LoVo (cell line): ENCODE data around the gene TSPAN31.
"Not testable (repeated sequence)": the region's sequence is repeated elsewhere in the genome, so short reads cannot be mapped to it uniquely, and the experiment has no call there.

Experiments used
- DNase-seq: peaks from one replicate; pipeline ENCODE4 v3.0.0-alpha.2; 2016; ENCODE audit warnings: low spot score

Gene TSPAN31, protein sequence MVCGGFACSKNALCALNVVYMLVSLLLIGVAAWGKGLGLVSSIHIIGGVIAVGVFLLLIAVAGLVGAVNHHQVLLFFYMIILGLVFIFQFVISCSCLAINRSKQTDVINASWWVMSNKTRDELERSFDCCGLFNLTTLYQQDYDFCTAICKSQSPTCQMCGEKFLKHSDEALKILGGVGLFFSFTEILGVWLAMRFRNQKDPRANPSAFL

GRCh38 chr12:57744777-57745484 lies at the start of gene TSPAN31:
Gene TSPAN31, plus strand, starts transcription at chr12:57745039. Its CDS starts 116 bp downstream, at chr12:57745155.
- DNase-seq, result peak; percentile 100

DNA sequence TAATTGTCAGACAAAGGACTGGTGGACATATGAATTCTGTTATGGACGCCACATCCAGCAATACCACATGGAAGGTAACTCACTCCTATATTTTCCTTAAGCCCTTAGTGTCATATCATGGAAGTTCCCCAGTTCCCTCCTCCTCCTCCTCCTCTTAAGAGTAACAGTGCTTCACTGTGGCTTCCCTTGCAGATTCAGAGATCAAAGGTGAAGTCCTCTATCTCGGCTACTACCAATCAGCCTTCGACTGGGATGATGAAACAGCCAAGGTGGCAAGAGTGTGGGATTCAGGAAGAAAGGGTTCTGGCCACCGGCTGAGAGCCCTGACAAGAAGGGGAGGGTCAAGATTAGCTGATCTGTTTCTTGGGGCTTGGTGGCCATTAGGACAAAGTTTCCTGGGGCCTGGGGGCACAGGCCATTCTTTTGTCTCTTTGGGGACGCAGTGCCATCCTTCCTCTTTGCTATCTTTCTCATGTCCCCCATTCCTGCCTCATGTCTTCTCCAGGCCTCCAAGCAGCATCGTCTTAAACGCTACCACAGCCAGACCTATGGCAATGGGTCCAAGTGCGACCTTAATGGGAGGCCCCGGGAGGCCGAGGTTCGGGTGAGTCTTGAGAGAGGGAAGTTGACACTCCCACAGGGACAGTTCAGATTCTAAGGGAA lies 48.9 kb upstream of the TSPAN31 start:
- no peak for DNase-seq

DNA sequence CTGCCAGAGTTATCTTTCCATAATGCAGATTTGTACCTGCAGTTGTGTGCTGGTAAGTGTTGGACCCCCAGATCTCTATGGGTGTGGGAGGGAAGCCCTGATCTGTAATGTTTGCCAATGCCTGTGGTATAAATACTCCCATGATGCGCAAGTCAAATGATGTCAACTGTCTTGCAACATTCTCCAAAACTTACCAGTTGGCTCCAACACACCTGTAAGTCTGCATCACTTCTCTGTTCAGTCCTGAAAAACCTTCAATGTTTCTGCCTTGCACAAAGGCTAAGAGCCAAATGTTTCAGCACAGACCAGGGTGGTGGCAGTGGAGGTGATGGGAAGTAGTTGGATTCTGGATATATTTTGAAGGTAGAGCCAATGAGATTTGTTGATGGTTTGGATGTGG lies 47.8 kb upstream of the TSPAN31 start:
- no peak for DNase-seq

DNA sequence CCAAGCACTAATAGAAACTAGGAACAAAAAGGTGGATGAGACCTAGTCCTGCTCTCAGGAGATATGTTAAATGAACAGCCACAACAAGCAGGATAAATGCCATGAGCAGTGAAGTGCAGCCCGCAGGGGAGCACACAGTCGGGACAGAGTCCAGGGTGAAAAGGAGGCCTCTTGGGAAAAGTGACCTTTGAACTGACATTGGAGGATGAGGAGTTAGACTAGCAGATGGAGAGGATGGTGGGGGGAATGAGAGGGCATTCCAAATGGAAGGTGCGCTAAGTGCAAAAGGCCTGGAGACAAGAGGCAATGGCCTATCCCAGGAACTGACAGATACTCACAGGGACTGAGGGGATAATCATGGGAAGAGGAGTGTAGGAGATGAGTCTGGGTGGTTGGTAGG lies 46.4 kb upstream of the TSPAN31 start:
- DNase-seq, result no peak

DNA sequence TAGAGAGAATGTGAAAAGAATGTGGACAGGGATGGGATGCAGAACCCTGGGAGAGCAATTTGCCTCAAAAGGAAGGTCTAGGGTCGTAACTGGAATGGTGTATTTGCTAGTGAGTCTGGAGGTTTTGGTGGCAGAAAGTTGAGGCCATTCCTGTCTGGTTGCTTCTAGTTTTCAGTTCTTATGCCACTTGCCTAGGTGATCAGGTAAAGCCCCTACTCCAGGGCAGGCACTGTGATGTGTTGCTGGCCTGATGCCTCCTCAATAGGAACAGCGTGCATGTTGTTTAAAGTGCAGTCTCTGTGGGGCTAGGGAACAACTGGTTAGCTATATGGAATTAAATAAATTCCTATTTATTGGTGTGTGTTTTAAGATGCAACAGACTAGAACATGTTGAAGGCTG lies 44.5 kb upstream of the TSPAN31 start:
- DNase-seq, result no peak

DNA sequence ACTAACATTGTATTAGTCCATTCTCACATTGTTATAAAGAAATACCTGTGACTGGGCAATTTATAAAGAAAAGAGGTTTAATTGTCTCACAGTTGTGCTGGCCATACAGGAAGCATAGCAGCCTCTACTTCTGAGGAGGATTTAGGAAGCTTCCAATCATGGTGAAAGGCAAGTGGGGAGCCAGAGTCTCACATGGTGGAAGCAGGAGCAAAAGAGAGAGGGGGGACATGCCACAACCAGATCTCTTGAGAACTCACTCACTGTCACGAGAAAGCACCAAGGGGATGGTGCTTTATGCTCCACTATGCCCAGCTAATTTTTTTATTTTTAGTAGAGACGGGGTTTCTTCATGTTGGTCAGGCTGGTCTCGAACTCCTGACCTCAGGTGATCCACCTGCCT lies 37.6 kb upstream of the TSPAN31 start:
- no peak for DNase-seq

GRCh38 chr12:57708296-57708695 lies 36.5 kb upstream of the TSPAN31 start:
- no peak for DNase-seq

DNA sequence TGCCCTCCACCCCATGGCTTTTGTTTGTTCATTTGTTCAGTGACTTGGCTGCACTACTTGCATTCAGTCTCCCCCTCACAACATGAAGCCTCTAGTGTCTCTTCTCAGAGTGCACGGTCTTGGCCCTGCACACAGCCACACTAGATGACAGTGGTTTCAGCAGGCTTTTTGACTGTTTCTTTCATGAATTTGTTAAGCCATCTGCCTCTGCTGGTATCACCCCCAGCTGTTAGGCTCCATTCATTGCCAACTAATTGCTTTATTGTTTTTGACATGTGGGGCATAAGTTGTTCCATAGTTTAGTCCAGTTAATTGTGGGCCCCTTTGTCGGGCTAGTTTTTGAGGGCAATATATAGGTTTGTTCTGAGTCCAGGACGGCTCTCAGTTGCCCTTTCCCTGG lies 32.1 kb upstream of the TSPAN31 start:
- no peak for DNase-seq

- DNase-seq, result no peak
Measured at GRCh38 chr12:57713209-57713608, 31.6 kb upstream of the TSPAN31 start.

DNA sequence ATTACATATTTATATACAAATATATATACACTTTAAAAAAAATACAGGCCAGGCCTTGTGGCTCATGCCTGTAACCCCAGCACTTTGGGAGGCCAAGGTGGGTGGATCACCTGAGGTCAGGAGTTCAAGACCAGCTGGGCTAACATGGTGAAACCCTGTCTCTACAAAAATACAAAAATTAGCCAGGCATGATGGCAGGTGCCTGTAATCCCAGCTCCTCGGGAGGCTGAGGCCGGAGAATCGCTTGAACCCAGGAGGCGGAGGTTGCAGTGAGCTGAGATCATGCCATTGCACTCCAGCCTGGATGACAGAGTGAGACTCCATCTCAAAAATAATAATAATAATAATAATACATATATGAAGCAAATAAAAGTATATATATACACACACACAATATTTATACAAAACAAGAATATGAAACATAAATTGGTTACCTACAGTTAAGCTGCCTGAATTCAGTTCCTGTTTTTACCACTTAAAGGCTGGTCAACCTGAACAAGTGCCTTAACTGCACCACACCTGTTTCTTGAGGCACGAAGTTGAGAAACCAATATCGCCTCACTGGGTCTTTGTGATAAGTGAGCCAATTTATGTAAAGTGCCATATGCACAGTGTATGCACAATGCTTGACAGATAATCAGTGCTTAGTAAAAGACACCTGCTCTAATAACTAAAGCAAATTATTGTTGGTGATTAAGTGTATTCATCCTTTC lies 29.6 kb upstream of the TSPAN31 start:
- not testable (repeated sequence) for DNase-seq

- DNase-seq, result no peak
Measured at GRCh38 chr12:57715786-57716185, 29.1 kb upstream of the TSPAN31 start.

GRCh38 chr12:57716305-57716704 lies 28.5 kb upstream of the TSPAN31 start:
- DNase-seq, result no peak

GRCh38 chr12:57717131-57717530 lies 27.7 kb upstream of the TSPAN31 start:
- DNase-seq, result no peak

DNA sequence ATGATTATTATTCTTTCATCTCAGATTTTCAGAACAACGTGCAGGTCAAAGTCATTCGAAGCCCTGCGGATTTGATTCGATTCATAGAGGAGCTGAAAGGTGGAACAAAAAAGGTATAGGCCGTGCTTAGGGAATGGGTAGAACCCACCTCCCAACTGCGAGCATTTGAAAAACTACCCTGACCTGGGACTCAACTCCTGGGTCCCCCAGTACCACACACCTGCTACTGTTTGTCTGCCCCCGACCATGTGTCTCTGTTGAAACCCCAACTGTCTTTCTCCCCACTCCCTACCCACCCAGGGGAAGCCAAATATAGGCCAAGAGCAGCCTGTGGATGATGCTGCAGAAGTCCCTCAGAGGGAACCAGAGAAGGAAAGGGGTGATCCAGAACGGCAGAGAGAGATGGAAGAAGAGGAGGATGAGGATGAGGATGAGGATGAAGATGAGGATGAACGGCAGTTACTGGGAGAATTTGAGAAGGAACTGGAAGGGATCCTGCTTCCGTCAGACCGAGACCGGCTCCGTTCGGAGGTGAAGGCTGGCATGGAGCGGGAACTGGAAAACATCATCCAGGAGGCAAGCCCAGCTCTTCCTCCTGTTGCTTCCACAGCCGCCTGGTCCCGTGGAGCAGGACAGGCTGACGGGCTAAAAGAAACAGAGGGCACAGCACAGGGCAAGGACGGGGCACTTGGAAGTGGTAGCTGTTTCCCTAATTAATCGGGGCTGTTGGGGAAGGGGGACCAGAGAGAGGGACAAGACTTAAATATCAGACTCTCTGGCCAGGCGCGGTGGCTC lies 26.8 kb upstream of the TSPAN31 start:
- no peak for DNase-seq

DNA sequence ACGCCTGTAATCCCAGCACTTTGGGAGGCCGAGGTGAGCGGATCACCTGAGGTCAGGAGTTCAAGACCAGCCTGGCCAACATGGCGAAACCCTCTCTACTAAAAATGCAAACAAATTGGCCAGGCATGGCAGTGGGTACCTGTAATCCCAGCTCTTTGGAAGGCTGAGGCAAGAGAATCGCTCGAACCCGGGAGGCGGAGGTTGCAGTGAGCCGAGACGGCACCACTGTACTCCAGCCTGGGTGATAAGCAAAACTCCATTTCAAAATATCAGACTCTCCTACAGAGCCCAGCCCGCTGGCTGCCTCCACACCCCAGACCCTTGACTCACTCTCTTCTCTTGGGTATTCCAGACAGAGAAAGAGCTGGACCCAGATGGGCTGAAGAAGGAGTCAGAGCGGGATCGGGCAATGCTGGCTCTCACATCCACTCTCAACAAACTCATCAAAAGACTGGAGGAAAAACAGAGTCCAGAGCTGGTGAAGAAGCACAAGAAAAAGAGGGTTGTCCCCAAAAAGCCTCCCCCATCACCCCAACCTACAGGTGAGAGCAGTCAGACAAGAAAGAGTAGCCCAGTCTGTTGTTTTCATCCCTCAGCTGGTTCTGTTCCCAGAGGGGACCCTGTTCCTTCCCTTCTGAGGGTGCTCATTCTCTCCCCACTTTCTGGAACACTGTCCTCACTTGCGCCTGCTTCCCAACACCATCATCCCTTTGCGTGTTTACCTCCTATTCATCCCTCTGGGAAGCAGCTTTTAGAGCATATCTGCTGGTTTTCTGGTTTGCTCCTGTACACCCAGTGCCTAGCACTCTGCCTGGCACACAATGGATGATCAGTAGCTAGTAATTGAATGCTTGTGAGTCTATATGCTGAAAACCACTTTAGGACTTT lies 26.0 kb upstream of the TSPAN31 start:
- no peak for DNase-seq

DNA sequence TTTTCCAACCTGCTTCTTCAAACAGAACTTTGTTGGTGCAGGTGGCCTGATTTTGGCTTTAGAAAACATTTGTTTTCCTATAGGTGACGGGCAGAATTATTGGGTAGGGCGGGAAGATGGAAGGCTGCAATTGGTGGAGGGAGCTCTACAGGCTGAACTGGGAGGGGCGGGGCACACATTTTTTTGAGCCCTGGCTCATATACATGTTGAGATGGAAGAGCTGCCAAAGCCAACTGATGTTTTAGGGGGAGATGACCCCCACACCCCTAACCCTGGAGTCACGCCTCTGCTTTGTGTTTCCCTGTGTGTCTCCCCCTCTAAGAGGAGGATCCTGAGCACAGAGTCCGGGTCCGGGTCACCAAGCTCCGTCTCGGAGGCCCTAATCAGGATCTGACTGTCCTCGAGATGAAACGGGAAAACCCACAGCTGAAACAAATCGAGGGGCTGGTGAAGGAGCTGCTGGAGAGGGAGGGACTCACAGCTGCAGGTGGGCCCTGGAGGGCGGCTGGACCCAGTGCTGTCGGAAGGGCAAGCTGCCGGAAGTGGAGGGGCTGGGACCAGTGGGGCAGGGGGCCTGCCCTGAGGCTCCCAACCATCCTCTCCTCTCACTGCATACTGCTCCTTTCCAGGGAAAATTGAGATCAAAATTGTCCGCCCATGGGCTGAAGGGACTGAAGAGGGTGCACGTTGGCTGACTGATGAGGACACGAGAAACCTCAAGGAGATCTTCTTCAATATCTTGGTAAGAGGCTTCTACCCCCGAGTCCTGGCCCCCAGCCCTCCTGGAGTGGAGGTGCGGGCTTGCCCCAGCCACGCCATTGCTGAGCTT lies 24.8 kb upstream of the TSPAN31 start:
- DNase-seq, result no peak

DNA sequence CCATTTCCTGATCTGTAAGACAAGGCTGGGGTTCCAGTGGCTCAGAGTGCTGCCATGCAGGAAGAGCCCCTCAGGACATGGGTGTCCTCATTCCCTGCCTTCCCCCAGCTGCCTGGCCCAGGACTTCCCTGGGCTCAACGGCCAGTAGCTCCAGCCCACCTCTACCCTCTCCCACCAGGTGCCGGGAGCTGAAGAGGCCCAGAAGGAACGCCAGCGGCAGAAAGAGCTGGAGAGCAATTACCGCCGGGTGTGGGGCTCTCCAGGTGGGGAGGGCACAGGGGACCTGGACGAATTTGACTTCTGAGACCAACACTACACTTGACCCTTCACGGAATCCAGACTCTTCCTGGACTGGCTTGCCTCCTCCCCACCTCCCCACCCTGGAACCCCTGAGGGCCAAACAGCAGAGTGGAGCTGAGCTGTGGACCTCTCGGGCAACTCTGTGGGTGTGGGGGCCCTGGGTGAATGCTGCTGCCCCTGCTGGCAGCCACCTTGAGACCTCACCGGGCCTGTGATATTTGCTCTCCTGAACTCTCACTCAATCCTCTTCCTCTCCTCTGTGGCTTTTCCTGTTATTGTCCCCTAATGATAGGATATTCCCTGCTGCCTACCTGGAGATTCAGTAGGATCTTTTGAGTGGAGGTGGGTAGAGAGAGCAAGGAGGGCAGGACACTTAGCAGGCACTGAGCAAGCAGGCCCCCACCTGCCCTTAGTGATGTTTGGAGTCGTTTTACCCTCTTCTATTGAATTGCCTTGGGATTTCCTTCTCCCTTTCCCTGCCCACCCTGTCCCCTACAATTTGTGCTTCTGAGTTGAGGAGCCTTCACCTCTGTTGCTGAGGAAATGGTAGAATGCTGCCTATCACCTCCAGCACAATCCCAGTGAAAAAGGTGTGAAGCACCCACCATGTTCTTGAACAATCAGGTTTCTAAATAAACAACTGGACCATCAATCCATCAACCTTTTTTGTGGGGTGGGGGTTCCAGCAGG lies 23.9 kb upstream of the TSPAN31 start:
- DNase-seq, result no peak

- DNase-seq, result not testable (repeated sequence)
Measured at GRCh38 chr12:57721846-57722608, 22.8 kb upstream of the TSPAN31 start.
